WERI-Rb-1 (cell line): Measurements from ENCODE around the gene RBMS1.

ENCODE experiments used
- DNase-seq: peaks from one replicate; pipeline ENCODE4 v3.0.0-alpha.2; 2020
- H3K27ac ChIP-seq: fragments of 250-450 bp; sonication (Bioruptor Pico); 2 replicates; pipeline ENCODE4 v1.5.1; 2020; ENCODE audit warnings: mild to moderate bottlenecking, moderate library complexity
- H3K27me3 ChIP-seq: fragments of 250-450 bp; sonication (Bioruptor Pico); 2 replicates; pipeline ENCODE4 v1.5.1; 2021; ENCODE audit warnings: mild to moderate bottlenecking, low read depth, moderate library complexity; ENCODE audit not compliant: insufficient read depth, severe bottlenecking
- H3K36me3 ChIP-seq: fragments of 250-450 bp; sonication (Bioruptor Pico); 2 replicates; pipeline ENCODE4 v1.5.1; 2020; ENCODE audit warnings: mild to moderate bottlenecking, moderate library complexity
- H3K4me3 ChIP-seq: 2 replicates; pipeline ENCODE4 v1.5.1; 2011; ENCODE audit warnings: low read depth, mild to moderate bottlenecking, control low read depth, low read length
- H3K9me3 ChIP-seq: fragments of 250-450 bp; sonication (Bioruptor Pico); 2 replicates; pipeline ENCODE4 v1.5.1; 2021; ENCODE audit warnings: mild to moderate bottlenecking, moderate library complexity; ENCODE audit not compliant: severe bottlenecking
- TF ChIP-seq, protein P1 (sequence below): IDR thresholded peaks from 2 replicates; pipeline ENCODE4 v1.5.1; 2011; ENCODE audit warnings: low read depth, mild to moderate bottlenecking, control low read depth, inconsistent platforms, low read length

The RBMS1 gene

DNA sequence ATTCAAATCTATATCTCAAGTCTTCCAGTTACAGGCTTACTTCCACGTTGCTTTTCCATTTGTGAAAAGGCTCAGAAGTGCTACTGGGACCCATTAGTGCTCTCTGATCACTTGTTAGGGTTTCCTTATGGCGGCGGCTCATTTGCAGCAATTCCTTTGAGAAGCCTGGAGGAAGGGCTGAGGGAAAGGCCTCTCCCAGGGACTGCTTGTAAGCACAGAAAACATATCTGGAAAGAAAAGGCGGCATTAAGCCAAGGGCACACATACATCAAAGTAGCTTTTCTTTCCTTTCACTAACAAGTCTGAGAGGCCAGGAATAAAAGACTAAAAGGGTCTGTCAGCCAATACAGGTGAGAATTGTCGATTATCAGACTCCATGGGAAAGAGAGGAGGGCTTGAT lies 254.2 kb downstream of the RBMS1 start:
- H3K36me3 ChIP-seq = no peaks in the 10 kb centered on the region
- no peaks in the 10 kb centered on the region for H3K27me3 ChIP-seq
- TF ChIP-seq, protein P1, sequence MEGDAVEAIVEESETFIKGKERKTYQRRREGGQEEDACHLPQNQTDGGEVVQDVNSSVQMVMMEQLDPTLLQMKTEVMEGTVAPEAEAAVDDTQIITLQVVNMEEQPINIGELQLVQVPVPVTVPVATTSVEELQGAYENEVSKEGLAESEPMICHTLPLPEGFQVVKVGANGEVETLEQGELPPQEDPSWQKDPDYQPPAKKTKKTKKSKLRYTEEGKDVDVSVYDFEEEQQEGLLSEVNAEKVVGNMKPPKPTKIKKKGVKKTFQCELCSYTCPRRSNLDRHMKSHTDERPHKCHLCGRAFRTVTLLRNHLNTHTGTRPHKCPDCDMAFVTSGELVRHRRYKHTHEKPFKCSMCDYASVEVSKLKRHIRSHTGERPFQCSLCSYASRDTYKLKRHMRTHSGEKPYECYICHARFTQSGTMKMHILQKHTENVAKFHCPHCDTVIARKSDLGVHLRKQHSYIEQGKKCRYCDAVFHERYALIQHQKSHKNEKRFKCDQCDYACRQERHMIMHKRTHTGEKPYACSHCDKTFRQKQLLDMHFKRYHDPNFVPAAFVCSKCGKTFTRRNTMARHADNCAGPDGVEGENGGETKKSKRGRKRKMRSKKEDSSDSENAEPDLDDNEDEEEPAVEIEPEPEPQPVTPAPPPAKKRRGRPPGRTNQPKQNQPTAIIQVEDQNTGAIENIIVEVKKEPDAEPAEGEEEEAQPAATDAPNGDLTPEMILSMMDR = no peak
- H3K4me3 ChIP-seq = no peak overlapping the region
- no peak for DNase-seq
- no peaks in the 10 kb centered on the region for H3K9me3 ChIP-seq
- H3K27ac ChIP-seq = no peak overlapping the region

DNA sequence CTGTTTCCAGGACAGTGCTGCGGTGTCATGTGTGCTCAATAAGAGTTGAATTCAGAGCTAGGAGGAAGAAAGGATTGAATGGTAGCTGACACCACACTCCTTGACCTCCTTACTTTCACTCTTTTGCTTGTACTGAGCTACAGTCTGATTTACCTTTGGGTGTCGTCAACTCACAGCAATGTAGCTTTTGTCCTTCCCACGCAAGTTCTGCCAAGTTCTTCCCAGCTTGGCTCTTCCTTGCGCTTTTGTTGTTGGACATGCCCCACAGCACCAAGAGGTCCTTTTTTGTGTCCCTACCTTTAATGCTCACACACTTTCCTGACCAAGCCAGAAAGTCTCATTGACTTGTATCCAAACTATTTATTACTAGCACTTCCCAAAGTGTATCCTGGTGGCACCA lies 255.2 kb downstream of the RBMS1 start:
- no peak for DNase-seq
- Histone ChIP-seq H3K9me3 (no peaks in the 10 kb centered on the region), H3K36me3 (no peaks in the 10 kb centered on the region), H3K27me3 (no peaks in the 10 kb centered on the region), H3K4me3 (no peak overlapping the region), H3K27ac (no peak overlapping the region)
- TF ChIP-seq, protein P1 = no peak

DNA sequence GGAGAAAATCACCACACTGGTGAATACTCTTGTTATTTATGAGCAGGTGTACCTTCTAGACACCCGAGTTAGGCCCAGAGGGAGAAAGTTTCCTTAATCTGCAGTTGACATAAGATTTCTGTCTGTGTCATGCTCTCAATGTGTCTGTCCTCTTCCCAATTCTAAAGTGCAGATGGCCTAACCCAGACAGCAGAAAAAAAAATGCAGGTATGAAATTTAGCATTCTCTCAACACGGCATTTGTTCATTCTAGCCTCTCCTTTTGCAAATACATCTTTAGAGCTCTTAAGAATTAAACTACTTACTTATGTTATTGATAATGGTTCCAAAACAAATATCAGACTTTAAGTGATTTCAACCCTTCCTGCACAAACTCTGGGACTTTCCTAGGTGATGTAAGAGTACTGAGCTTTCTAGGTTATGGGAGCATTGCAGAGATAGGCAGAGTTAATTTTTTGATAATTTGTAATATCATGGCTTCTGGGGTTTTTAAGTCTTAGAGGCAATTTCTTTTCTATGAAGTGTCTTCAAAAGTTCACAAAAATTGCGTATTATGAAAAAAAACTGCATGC lies 260.6 kb downstream of the RBMS1 start:
- H3K4me3 ChIP-seq = no peak overlapping the region
- no peaks in the 10 kb centered on the region for H3K36me3 ChIP-seq
- no peaks in the 10 kb centered on the region for H3K27me3 ChIP-seq
- TF ChIP-seq, protein P1 = no peak
- H3K27ac ChIP-seq = no peak overlapping the region
- no peak for DNase-seq
- no peaks in the 10 kb centered on the region for H3K9me3 ChIP-seq

DNA sequence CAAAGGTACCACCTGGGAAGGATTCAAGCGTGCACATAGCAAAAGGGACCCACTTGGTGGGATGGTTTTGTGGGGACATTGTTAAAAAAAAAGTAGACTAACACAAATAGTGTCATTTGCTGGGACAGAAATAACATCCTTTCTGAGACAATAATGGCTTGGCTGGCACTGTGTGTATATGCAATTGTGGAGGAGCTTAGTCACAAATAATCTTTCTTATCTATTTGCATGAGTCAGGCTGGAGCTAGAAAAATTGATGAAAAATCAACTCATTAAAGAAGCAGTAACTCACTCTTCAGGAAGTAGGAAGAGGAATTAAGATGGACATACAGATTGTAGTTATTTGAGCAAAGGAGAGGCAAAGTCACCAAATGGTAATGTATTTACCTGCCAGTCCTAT lies 264.0 kb downstream of the RBMS1 start:
- H3K27ac ChIP-seq = no peak overlapping the region
- no peaks in the 10 kb centered on the region for H3K36me3 ChIP-seq
- H3K4me3 ChIP-seq = no peak overlapping the region

DNA sequence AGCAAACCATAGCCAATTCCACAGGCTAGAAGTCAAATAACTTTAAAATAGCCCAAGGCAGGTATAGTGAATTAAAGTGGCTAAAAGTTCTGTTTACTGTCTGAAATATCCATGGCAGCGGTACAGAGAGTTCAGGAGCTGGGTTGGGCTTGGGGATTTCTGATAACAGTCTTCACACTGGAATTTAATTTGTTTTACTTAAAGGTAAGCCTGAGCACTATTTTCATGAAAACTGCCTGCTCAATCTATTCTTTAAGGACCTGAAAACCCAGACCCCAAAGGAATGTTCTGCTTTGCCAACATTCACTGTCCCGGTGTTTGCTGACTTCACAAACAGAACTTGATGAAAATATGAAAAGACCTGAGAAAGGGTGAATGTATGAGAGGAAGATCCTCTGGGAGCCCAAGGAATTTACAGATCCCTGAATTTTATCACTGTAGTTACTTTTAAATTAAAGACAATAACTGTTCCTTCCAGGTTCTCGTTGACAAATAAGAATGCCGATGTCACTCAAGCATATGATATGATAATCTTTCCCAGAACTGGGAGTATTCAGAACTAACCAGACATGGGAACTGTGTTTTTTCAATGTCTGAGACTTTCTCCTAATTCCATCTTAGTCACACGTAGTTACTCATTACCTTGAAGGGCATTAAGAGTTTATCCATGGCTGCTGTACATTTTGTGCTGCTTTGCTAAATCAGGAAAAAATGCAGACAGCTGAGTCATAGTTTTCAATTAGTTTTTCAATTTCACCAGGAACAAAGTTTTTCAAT lies 265.3 kb downstream of the RBMS1 start:
- Histone ChIP-seq H3K27me3 (no peaks in the 10 kb centered on the region), H3K36me3 (no peaks in the 10 kb centered on the region), H3K9me3 (no peaks in the 10 kb centered on the region), H3K27ac (no peak overlapping the region), H3K4me3 (no peak overlapping the region)
- TF ChIP-seq, protein P1 = no peak
- DNase-seq = no peak

More for the DNA sequence above, 264.0 kb downstream of the RBMS1 start:
- Histone ChIP-seq H3K27me3 (no peaks in the 10 kb centered on the region), H3K9me3 (no peaks in the 10 kb centered on the region)
- DNase-seq = no peak
- TF ChIP-seq, protein P1 = no peak
